GOT3 (cell line): ENCODE measurements around the gene PRTN3.

Experiments used
- DNase-seq: peaks from one replicate; lab custom pipeline; 2025; ENCODE audit warnings: mixed read lengths; lab: John Stamatoyannopoulos, UW

Gene PRTN3

GRCh38 chr19:840519-841206, at the start of gene PRTN3:
PRTN3 (plus strand) TSS chr19:840999; CDS start chr19:841009, 10 bp downstream.
- no peak for DNase-seq

GRCh38 chr19:791007-791566, 49.7 kb upstream of the PRTN3 start:
- DNase-seq, result no peak

- no peak for DNase-seq
Measured at GRCh38 chr19:791567-792305, 49.1 kb upstream of the PRTN3 start.

- no peak for DNase-seq
Measured at GRCh38 chr19:792306-792885, 48.4 kb upstream of the PRTN3 start.

GRCh38 chr19:793806-794205, 47.0 kb upstream of the PRTN3 start:
- no peak for DNase-seq

- no peak for DNase-seq
Measured at GRCh38 chr19:795073-795611, 45.7 kb upstream of the PRTN3 start.

- no peak for DNase-seq
Measured at GRCh38 chr19:795691-796581, 44.9 kb upstream of the PRTN3 start.

GRCh38 chr19:796692-797527, 43.9 kb upstream of the PRTN3 start, which contains the start of gene PTBP1:
PTBP1 (plus strand) TSS chr19:797452; CDS start chr19:797498, 46 bp downstream.
- DNase-seq, result peak; percentile 99

GRCh38 chr19:797528-798414, 43.0 kb upstream of the PRTN3 start:
- peak; percentile 41 for DNase-seq

GRCh38 chr19:798415-799075, 42.3 kb upstream of the PRTN3 start:
- no peak for DNase-seq

- no peak for DNase-seq
Measured at GRCh38 chr19:799076-799881, 41.5 kb upstream of the PRTN3 start.

- DNase-seq, result no peak
Measured at GRCh38 chr19:800360-801029, 40.3 kb upstream of the PRTN3 start.

GRCh38 chr19:801030-801860, 39.6 kb upstream of the PRTN3 start:
- no peak for DNase-seq

- no peak for DNase-seq
Measured at GRCh38 chr19:801861-802497, 38.8 kb upstream of the PRTN3 start.

GRCh38 chr19:802498-803098, 38.2 kb upstream of the PRTN3 start:
- no peak for DNase-seq
